ENCODE data around the gene KRT20.
"Not testable (repeated sequence)": the region's sequence is repeated elsewhere in the genome, so short reads cannot be mapped to it uniquely, and the experiment has no call there.

The KRT20 gene

DNA sequence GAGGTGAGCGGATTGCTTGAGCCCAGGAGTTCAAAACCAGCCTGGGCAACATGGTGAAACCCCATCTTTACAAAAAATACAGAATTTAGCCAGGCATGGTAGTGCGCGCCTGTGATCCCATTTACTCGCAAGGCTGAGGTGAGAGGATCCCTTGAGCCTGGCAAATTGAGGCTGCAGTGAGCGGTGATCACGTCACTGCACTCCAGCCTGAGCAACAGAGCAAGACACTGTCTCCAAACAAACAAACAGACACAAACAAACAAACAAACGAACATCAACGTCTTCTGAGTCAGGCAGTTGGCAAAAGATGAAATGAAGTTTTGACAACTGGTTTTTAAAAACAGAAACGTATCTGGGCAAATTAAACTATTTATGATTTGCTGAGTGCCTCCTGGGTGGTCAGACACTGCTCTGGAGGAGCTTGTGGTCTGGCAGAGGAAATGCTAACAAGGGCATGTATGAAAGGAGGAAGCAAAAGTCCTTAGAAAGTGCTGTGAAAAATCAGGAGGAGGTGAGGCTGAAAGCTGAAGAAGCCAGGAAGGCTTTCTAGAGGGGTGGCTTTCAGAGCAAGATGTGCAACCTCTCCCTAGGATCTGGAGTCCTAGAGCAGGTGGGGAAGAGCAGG is 10.2 kb upstream of the KRT20 start:
- no peak for DNase-seq

DNA sequence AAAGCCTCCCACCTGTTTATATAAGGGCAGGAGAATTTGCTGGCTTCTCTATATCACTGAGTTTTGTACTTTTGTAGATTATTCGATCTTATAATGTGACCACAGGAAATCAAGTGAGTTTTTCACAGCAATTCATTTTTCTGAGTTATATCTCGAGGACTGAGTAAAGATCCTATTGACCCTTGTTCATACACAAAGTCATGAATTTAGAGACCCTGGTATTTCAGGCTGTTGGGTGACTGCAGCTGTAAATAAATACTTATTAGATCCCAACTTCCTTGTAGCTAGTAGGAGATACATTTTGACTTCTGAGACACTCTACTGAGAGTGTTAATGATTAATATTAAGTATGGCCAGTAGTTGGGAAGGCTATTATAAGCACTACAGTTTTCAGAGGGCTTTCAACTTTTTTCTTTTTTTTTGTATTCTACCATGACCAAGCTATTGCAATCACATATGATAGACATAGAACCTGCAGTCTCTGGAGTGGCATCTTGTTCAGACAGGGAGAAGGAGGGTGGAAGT is 3.2 kb upstream of the KRT20 start:
- no peak for DNase-seq

DNA sequence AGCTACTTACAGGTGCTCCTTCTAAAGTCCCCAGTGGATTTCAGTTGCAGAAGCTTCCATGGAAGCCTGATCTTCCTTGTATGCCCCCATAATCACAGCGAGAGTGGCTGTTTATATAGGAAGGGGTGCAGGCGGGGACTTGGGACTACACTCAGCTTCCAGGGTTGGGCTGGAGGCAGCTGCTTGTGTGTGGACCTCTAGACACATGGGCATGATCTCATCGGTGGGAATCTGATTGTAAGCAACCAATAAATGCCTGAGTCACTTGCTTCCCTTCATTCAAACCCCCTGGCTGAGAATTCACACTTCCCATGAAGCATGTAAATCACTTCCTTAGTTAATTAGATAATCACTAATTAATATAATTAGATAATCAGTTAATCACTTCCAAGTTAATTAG is 1.0 kb upstream of the KRT20 start:
- no peak for DNase-seq

DNA sequence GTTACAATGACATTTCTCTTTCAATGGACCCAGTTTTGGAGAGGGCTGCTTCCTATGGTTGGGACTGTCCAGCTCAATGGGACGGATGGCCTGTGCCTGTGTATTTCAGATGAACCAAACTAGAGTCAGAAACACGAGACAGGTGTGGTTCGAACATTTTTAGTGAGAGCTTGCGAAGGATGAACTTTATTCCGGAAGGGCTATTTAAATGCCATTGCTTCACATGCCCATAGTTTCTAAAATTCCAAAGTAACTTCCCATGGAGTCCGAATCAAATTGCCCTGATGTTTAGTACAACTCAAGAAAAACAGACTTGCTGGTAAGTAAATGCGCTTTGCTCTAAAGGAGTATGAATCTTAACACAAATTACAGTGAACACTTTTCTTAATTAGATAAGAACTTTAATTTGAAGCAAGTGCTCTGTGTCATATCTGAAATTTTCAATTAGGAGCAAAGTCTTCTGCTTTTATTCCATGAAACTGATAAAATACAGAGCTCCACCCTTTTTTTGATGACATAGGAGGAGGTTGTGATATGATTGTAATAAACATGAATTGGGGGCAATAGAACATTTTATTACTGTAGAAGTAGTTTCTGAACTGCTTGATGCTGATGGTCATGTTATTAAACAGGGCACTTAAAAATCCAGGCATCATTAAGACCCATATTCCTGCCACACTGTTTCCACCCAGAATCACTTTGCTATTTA is 1.3 kb downstream of the KRT20 start:
- no peak for DNase-seq

DNA sequence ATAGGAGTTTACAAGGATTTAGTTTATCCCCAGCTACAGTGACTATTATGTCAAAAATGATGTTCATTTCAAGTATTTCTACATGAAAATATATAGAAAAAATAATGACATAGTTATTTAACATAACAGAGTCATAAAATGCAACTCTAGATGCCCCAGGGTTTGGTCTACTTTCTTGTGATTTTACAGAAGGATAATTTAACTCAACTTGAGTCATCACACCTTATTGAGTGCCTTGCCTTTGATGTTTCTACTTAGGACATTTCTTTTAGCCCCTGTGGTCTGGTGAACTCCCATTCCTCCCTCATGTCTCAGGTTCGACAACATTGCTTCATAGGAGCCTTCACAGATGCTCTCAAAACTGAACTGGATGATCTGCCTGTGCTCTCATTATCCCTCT is 2.0 kb downstream of the KRT20 start:
- no peak for DNase-seq

DNA sequence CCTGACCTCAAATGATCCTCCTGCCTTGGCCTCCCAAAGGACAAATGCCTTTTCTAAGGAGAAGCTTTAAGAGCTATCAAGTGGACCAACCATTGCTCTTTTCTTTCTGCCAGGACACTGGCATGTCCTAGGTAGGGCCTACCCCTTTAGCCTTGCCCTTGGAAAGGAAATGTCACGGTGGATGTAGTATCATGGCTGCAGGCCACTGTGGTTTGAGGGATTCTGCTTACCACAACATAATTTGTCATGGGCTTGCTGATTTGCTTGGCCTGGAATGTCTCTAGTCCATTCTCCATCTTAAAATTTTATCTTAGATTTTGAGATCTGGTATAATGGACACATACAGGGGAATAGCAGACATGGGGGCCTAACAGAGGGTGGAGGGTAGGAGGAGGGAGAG is 6.0 kb downstream of the KRT20 start:
- no peak for DNase-seq

DNA sequence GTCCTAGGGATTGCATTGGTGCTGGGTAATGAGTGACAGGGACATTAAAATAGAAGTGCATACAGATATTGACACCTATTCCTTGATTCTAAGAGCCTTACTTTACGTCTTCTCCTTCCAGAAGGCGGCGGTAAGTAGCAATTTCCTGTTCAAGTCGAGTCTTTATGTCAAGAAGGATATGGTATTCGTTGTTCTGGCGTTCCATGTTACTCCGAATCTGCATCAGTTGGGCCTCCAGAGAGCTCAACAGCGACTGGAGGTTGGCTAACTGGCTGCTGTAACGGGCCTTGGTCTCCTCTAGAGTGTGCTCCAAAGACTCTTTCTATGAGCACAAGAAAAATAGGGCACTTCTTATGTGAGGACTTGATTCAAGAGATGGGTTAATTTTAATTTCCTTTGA is 7.0 kb downstream of the KRT20 start:
- DNase-seq, result no peak

DNA sequence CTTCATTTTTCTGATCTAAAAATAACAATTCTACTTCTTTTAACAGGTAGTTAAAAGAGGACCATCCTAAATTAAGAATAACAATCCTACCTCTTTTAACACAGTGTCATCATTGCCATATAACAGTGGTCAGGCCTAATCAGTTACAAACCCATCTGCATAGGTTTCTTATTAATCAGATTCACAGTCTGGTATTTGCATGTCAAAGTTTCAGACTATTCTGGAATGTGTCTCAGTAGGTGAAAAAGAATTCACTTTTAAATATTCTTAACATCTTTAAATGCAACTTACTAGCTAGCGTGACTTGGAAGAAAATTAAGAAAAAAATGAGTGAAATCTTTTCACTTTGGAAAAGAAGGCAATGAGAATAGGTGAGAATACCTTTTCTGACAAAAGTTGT is 11.2 kb downstream of the KRT20 start:
- no peak for DNase-seq

DNA sequence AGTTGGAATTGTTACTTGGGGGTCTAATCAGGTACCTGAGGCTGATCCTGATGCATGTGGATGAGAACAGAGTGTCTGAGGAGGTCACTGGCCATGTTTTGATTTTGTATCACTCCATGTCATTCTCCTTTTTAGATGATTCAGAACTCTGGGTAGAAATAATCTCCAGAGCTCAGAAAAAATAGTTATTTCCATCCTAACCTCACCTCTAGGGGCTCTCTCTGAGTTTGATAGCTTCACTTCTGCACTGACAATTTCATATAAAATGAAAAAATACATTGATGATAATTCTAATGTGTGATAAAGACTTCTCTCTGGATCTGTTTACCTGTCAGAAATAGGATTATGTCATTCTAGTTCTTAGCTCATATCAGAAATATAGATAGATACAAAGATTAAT is 11.8 kb downstream of the KRT20 start:
- no peak for DNase-seq

DNA sequence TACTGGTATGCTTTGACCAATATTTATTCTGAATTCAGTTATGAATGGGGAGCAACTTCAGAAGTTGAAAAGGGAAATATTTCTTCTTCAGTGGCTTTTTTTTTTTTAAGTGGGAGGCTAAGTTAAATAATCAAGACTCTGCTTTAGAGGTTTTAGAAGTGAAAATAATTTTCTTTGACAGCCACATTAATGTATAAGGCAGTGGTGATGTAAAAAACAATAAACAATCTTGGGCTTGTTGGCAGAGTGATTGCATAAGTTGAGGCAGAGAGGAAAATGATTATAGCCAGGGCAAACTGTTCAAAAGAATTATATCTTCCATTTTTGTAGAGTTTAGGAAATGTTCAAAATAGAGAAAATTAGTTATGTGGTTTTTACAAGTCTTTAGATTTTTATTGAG is 12.6 kb downstream of the KRT20 start:
- no peak for DNase-seq

DNA sequence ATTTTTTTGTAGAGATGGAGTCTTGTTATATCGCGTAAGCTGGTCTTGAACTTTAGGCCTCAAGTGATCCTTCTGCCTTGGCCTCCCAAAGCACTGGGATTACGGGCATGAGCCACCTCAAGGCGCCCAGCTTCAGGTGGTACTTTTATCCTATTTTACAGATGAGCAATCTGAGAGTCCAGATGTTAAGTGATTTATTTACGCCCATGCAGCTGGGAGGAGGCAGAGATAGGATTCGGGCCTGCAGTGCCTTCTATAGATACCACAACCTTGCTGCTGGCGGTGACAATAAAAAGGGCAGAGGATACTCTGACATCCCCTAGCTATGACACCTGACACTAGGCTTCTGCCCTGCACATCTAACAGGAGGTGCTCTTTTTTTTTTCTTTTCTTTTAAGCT is 13.7 kb downstream of the KRT20 start:
- DNase-seq, result no peak

DNA sequence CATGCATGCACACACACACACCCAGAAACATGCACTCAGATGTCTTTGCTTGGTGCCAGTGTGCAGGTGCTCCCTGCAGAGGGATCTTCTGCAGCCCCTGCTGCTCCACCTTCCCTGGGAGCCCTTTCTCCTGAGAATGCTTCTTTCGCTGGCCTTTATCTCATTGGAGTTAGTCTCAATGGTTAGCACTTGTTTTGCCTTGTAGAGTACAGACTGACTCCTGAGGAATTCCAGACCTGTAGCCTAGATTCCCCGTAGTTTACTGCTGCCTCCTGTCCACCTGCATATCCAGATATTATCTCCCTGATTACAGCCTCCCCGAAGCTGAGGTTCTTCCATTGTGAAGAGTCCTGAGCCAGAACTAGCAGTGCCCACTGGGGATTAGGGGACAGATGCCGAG is 14.9 kb downstream of the KRT20 start:
- no peak for DNase-seq

DNA sequence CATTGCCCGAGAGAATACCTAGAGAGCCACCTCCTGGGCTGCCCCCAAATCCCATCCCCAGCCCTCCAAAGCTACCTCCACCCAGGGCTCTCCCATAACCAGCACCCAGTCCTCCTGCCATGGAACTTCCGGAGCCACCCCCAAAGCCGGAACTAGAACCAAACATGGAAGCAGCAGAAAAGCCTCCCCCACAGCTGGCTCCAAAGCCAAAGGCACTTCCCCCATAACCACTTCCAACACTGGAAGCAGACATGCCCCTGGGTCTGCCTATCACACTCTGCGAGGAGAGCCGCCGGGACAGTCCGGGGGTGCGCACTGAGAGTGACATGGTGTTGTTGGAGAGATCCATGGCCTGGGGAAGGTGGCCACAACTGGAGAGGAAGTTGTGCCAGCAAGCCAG is 18.2 kb downstream of the KRT20 start, which contains the start of gene KRT12:
Gene KRT12, minus strand, starts transcription at position 386 of the 400 bp plus-strand sequence. Its CDS starts 37 bp downstream, at position 349.
- DNase-seq, result no peak

DNA sequence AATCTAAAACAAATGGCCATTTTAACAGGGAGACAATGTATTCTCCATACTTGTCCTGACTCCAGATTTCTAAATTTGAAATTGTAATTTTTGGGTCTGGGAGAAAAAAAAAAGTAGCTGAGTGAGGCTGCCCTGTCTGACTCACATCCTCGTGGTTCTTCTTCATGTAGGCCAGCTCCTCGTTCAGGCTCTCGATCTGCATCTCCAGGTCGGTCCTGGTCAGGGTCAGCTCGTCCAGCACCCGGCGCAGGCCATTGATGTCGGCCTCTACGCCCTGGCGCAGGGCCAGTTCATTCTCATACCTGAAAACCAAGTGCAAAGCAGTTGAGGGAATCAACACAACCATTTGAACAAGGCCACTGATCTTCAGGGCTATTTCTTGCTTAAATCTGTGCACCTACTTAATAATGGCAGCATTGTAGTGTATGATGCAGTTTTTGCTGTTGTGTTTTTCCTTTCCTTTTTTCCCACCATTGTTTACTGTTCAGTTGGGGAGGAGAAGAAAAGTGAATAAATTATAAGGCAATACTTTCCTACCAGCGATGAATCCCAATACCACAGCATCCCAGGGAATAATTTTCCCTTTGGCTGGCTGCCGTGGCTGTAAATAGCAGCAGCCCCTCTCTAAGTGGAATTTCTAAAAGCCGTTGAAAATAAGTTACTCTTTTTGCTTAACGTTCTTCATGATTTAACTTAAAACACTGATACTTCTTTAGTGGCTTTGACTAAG is 20.2 kb downstream of the KRT20 start:
- no peak for DNase-seq

DNA sequence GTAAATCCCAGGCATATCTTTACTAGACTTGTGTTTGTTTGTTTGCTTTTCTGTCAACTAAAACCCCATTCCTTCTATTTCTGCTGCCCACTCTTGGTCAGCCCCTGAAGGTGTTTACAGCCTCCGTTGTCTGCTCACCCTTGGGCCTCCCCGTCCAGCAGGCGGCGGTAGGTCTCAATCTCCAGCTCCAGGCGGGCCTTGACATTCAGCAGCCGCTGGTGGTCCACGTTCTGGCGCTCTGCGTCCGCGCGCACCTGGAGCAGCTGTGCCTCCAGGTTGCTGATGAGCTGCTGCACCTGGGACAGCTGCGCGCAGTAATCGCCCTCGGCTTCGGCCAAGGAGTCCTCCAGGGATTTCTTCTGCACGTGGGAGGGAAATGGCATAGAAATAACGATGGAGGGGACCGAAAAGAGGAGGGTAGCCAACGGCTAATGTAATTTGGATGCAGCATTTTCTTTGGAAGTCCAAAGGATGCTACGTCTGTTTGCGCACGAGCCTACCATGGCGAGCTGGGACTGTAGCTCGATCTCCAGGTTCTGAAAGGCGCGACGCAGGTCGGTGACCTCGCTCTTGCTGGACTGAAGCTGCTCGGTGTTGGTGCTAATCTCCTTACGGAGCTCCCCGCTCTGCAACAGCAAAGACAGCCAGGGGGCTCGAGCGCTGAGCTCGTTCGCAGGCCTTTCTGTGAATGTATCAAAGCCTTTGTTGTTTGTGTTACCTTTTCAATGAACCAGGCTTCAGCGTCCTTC is 21.9 kb downstream of the KRT20 start:
- DNase-seq, result peak; percentile 29

DNA sequence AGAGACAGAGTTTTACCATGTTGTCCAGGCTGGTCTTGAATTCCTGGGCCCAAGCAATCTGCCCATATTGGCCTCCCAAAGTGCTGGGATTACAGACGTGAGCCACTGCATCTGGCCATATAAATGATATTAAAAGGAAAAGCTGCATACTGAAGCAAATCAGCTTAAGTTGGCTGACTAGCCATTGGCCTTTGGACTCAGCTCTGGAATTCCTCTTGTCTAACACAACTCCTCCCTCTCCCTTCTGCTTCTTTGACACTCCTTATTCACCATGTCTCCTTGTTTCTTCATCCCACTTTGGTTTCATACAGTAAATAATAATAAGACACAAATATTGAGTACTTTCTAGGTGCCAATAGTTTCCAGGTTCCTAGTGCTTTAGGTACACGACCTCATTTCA is 25.5 kb downstream of the KRT20 start:
- DNase-seq, result no peak

DNA sequence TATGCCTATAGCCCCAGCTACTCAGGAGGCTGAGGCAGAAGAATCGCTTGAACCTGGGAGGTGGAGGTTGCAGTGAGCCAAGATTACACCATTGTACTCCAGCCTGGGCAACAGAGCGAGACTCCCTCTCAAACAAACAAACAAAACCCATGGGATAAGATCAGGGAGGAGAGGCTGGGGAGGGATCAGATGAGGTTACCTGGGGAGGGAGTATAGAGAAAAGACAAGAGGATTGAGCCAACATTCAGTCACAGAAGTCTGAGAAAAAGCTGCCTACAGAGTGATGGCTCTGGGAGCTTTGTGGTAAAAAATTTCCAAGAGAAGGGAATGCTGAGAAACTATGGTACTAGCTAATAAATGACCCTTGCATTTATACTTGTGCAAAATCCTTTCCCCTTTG is 26.4 kb downstream of the KRT20 start:
- DNase-seq, result not testable (repeated sequence)

DNA sequence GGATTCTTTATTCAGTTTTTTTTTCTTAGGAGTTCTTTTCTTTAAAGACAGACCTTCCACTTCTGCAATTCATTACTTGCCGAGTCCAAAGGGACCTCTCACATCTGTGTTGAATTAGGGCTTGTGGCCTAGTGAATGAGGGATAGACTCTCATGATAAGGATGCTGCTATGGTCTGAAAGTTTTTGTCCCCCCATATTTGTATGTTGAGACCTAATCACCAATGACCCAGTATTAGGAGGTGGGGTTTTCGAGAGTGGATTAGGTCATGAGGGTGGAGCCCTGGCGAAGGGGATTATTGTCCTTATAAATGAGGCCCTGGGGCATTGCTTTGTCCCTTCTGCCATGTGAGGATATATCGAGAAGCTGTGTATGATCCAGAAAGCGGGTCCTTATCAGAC is 27.5 kb downstream of the KRT20 start:
- no peak for DNase-seq

DNA sequence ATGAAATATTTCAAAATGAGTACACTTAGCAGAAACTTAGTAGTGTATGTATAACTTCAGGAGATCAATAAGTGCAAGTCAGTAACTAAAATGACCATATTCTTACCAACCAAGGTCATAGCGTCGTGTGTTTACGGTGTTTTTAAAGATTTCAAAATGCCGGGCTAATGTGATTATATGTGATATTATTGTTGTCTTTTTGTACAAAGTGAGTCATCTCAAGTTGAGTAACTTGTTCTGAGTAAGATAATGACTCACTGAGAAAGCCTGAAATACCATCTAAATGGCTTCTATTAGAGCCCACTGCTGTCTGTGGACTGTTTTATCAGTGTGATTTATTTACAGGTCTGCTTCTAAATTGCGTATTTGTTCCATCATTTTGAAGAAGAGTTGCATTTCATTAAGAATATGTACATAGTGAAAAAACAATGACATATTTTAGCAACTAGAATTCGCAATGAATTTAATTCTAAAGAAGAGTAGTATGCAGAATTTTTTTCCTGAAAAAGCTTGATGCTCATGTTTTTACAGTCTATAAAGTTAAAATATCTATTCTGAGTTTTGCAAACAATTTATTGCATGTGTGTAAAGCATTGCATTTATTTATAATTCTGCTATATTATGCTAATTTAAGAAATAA is 30.7 kb downstream of the KRT20 start:
- no peak for DNase-seq

DNA sequence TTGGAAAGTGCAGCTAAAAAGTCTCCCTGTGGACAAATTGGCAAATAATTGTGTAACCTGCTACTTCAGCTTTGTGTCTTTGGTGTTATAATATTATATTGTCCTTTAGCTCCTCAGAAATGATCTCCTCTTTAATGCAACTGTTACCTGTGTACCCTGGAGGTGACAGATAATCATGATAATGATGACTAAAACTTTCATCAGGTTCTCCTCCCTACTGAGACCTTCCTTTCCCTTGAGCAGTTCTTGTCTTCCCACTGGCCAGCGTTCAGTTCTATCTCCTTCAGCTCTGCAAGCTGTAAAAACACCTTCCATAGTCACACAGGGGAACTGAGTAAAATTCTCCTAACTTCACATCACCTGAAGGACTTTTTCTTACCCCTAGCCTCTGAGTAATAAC is 32.7 kb downstream of the KRT20 start:
- DNase-seq, result no peak

DNA sequence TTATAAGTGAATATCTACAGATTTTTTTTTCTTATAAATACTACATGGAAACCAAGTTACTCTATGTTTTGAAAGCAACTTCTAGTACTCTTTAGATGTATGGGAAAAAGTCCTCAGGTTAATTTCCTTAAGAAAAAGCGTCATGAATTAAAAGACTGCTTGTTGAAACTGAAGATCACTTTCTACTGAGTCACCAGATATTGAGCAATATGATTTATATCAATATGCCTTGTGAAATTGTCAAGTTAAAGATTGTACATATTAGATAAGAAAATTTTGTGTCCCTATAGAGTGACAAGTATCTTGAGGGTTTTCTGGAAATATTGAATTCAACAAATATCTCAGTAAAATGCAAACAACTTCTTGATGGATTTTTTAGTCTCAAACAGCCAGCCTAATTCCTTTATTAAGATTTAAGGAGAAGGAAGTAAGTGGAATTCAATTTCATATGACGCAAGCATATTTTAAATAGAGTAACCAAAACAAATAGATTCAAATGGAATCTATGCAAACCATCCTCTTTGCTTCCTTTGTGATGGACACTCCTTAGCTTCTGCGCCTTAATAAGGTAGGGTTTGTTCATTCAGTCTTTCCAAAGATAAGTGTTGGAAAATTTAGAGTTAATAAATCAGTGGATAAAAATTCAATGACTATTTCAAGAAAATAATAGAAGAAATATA is 34.6 kb downstream of the KRT20 start:
- no peak for DNase-seq

DNA sequence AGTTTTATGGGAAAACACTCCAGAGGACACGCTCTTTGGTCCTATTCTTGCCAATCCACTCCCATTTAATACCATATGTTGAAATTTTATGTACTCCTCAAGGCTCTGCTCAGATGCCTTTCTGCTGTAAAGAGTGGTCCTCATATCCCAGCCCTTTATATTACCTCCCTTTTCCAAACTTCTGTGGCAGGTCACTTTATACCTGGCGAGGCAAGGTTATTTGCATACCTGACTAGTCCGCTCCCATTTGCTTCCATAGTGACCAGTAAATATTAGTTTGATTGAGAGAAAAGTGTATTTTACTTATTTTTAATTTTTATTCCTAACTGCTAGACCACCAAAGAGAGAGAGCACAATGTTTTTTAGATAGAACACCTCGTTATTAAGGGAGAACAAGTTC is 35.3 kb downstream of the KRT20 start:
- no peak for DNase-seq

Data from stimulated activated CD4-positive, alpha-beta T cell treated with anti-CD3 and anti-CD28 coated beads, Interleukin-15, amount 100 ng/mL, for 24 hours (primary cell).